ENCODE results near the gene ATPAF1.
"Not testable (repeated sequence)": the region's sequence is repeated elsewhere in the genome, so short reads cannot be mapped to it uniquely, and the experiment has no call there.

Gene ATPAF1

GRCh38 chr1:46667782-46668760 lies at the start of gene ATPAF1:
TSS of gene ATPAF1 (minus strand) at chr1:46668364. CDS start at chr1:46668322, 42 bp downstream.
- DNase-seq (ENCODE audit: low read depth): peak; percentile 8

- DNase-seq (ENCODE audit: low read depth): no peak
These were observed 49.5 kb upstream of the ATPAF1 start for GRCh38 chr1:46717654-46718053.

- DNase-seq (ENCODE audit: low read depth): no peak
These were observed 46.8 kb upstream of the ATPAF1 start for GRCh38 chr1:46714976-46715375.

GRCh38 chr1:46708121-46708520 lies 40.0 kb upstream of the ATPAF1 start:
- no peak for DNase-seq (ENCODE audit: low read depth)

- no peak for DNase-seq (ENCODE audit: low read depth)
These were observed 37.2 kb upstream of the ATPAF1 start for GRCh38 chr1:46705408-46705807.

- DNase-seq (ENCODE audit: low read depth): no peak
These were observed 35.9 kb upstream of the ATPAF1 start for GRCh38 chr1:46703927-46704641.

GRCh38 chr1:46699666-46700065 lies 31.5 kb upstream of the ATPAF1 start:
- no peak for DNase-seq (ENCODE audit: low read depth)

GRCh38 chr1:46697053-46697452 lies 28.9 kb upstream of the ATPAF1 start:
- DNase-seq (ENCODE audit: low read depth): no peak

- DNase-seq (ENCODE audit: low read depth): not testable (repeated sequence)
These were observed 26.5 kb upstream of the ATPAF1 start for GRCh38 chr1:46694676-46695075.

- DNase-seq (ENCODE audit: low read depth): no peak
These were observed 24.9 kb upstream of the ATPAF1 start for GRCh38 chr1:46692811-46693770.

- DNase-seq (ENCODE audit: low read depth): no peak
These were observed 24.0 kb upstream of the ATPAF1 start for GRCh38 chr1:46691997-46692790.

GRCh38 chr1:46690931-46691421 lies 22.8 kb upstream of the ATPAF1 start:
- no peak for DNase-seq (ENCODE audit: low read depth)

GRCh38 chr1:46689897-46690296 lies 21.7 kb upstream of the ATPAF1 start:
- no peak for DNase-seq (ENCODE audit: low read depth)

GRCh38 chr1:46689356-46689755 lies 21.2 kb upstream of the ATPAF1 start:
- DNase-seq (ENCODE audit: low read depth): no peak

- DNase-seq (ENCODE audit: low read depth): no peak
These were observed 19.9 kb upstream of the ATPAF1 start for GRCh38 chr1:46687921-46688509.

- DNase-seq (ENCODE audit: low read depth): no peak
These were observed 19.0 kb upstream of the ATPAF1 start for GRCh38 chr1:46687093-46687659.

GRCh38 chr1:46686255-46686654 lies 18.1 kb upstream of the ATPAF1 start:
- no peak for DNase-seq (ENCODE audit: low read depth)

GRCh38 chr1:46684670-46685069 lies 16.5 kb upstream of the ATPAF1 start:
- no peak for DNase-seq (ENCODE audit: low read depth)

- no peak for DNase-seq (ENCODE audit: low read depth)
These were observed 13.9 kb upstream of the ATPAF1 start for GRCh38 chr1:46682064-46682463.
